GM18907 (cell line): ENCODE data around the gene BEAN1.
"Not testable (repeated sequence)": the region's sequence is repeated elsewhere in the genome, so short reads cannot be mapped to it uniquely, and the experiment has no call there.

ENCODE experiments used
- ATAC-seq: cut with Tn5 transposase; IDR thresholded peaks from one replicate; pipeline ENCODE4 v1.9.1; 2021; ENCODE audit warnings: mild to moderate bottlenecking, moderate library complexity; ENCODE audit not compliant: unreplicated experiment

BEAN1 gene

GRCh38 chr16:66481081-66481942, 54.2 kb downstream of the BEAN1 start:
- no peak for ATAC-seq

- no peak for ATAC-seq
Measured at GRCh38 chr16:66481943-66482390, 54.9 kb downstream of the BEAN1 start.

GRCh38 chr16:66483689-66484452, 56.8 kb downstream of the BEAN1 start:
- no peak for ATAC-seq

- no peak for ATAC-seq
Measured at GRCh38 chr16:66484453-66485213, 57.5 kb downstream of the BEAN1 start.

- no peak for ATAC-seq
Measured at GRCh38 chr16:66485376-66485775, 58.3 kb downstream of the BEAN1 start.

- no peak for ATAC-seq
Measured at GRCh38 chr16:66486199-66486772, 59.2 kb downstream of the BEAN1 start.

GRCh38 chr16:66486773-66487579, 59.9 kb downstream of the BEAN1 start:
- ATAC-seq = no peak

- no peak for ATAC-seq
Measured at GRCh38 chr16:66487580-66488275, 60.6 kb downstream of the BEAN1 start.

- ATAC-seq = no peak
Measured at GRCh38 chr16:66488505-66488904, 61.4 kb downstream of the BEAN1 start.

GRCh38 chr16:66489385-66489784, 62.3 kb downstream of the BEAN1 start:
- no peak for ATAC-seq

GRCh38 chr16:66489818-66490217, 62.7 kb downstream of the BEAN1 start:
- ATAC-seq = no peak

- no peak for ATAC-seq
Measured at GRCh38 chr16:66490774-66491715, 64.0 kb downstream of the BEAN1 start.

- ATAC-seq = no peak
Measured at GRCh38 chr16:66491716-66492064, 64.6 kb downstream of the BEAN1 start.

GRCh38 chr16:66493490-66494401, 66.7 kb downstream of the BEAN1 start:
- no peak for ATAC-seq

GRCh38 chr16:66494916-66495315, 67.8 kb downstream of the BEAN1 start:
- no peak for ATAC-seq

- no peak for ATAC-seq
Measured at GRCh38 chr16:66495440-66495839, 68.3 kb downstream of the BEAN1 start.

- not testable (repeated sequence) for ATAC-seq
Measured at GRCh38 chr16:66496226-66496625, 69.1 kb downstream of the BEAN1 start.
